OCI-LY1 (cell line): ENCODE results near the gene SRD5A1.
A peak's percentile ranks its signal among the peaks of the same experiment; 100 is the strongest.

ENCODE experiments used
- H2AFZ ChIP-seq: fragments of 200-600 bp; sonication (generic), shearing (Covaris generic); 2 replicates; pipeline ENCODE4 v1.6.0; 2014; ENCODE audit warnings: antibody characterized with exemption, mild to moderate bottlenecking, low read length
- H3F3A ChIP-seq: fragments of 200-600 bp; sonication (generic), shearing (Covaris generic); 2 replicates; pipeline ENCODE4 v1.6.0; 2014; ENCODE audit warnings: mild to moderate bottlenecking, antibody characterized with exemption, low read length, moderate library complexity; ENCODE audit not compliant: insufficient read depth
- H3K27ac ChIP-seq: fragments of 200-600 bp; sonication (generic); 2 replicates; pipeline ENCODE4 v1.5.1; 2014; ENCODE audit warnings: low read length, mixed run types, mild to moderate bottlenecking, low read depth; ENCODE audit not compliant: poor library complexity, severe bottlenecking
- H3K27me3 ChIP-seq: fragments of 200-600 bp; sonication (generic); 2 replicates; pipeline ENCODE4 v1.6.0; 2014; ENCODE audit warnings: antibody characterized with exemption, mild to moderate bottlenecking, low read length, moderate library complexity; ENCODE audit not compliant: insufficient read depth
- H3K36me3 ChIP-seq: fragments of 200-600 bp; sonication (generic); 2 replicates; pipeline ENCODE4 v1.6.1; 2014; ENCODE audit warnings: mild to moderate bottlenecking, antibody characterized with exemption, low read length, moderate library complexity, mixed read lengths; ENCODE audit not compliant: insufficient read depth
- H3K4me1 ChIP-seq: fragments of 200-600 bp; sonication (generic); 2 replicates; pipeline ENCODE4 v1.5.1; 2014; ENCODE audit warnings: mild to moderate bottlenecking, low read length, moderate library complexity; ENCODE audit not compliant: insufficient read depth, severe bottlenecking
- H3K4me2 ChIP-seq: fragments of 200-600 bp; sonication (generic), shearing (Covaris generic); 2 replicates; pipeline ENCODE4 v1.6.1; 2014; ENCODE audit warnings: low read length
- H3K4me3 ChIP-seq: fragments of 200-600 bp; sonication (generic); 2 replicates; pipeline ENCODE4 v1.5.1; 2014; ENCODE audit warnings: low read length, low read depth, mild to moderate bottlenecking, mixed read lengths; ENCODE audit not compliant: poor library complexity, severe bottlenecking
- H3K79me2 ChIP-seq: fragments of 200-600 bp; shearing (Covaris generic); 2 replicates; pipeline ENCODE4 v1.6.1; 2016; ENCODE audit warnings: mixed run types, low read length, mixed read lengths; ENCODE audit not compliant: insufficient read depth
- H3K9ac ChIP-seq: fragments of 200-600 bp; sonication (generic), shearing (Covaris generic); 2 replicates; pipeline ENCODE4 v1.6.1; 2014; ENCODE audit warnings: mild to moderate bottlenecking, low read length, mixed read lengths
- H3K9me2 ChIP-seq: fragments of 200-600 bp; sonication (generic), shearing (Covaris generic); 2 replicates; pipeline ENCODE4 v1.6.1; 2014; ENCODE audit warnings: low read depth, mild to moderate bottlenecking, low read length, mixed read lengths
- H3K9me3 ChIP-seq: fragments of 200-600 bp; shearing (Covaris generic); 2 replicates; pipeline ENCODE4 v1.6.1; 2014; ENCODE audit warnings: low read length, mixed read lengths
- H4K20me1 ChIP-seq: fragments of 200-600 bp; sonication (generic), shearing (Covaris generic); 2 replicates; pipeline ENCODE4 v1.6.0; 2016; ENCODE audit warnings: mild to moderate bottlenecking, low read length; ENCODE audit not compliant: insufficient read depth
- EZH2 ChIP-seq: fragments of 200-600 bp; sonication (generic), shearing (Covaris generic); IDR thresholded peaks from 2 replicates; pipeline ENCODE4 v1.8.0; 2017; ENCODE audit warnings: borderline replicate concordance, mixed run types, mild to moderate bottlenecking, antibody characterized with exemption, low read length, moderate library complexity, mixed read lengths
- TF ChIP-seq, protein P1 (sequence below): fragments of 200-600 bp; sonication (generic), shearing (Covaris generic); IDR thresholded peaks from 2 replicates; pipeline ENCODE4 v1.5.1; 2017; ENCODE audit warnings: mild to moderate bottlenecking, antibody characterized with exemption, low read length, moderate library complexity, mixed read lengths

The SRD5A1 gene

DNA sequence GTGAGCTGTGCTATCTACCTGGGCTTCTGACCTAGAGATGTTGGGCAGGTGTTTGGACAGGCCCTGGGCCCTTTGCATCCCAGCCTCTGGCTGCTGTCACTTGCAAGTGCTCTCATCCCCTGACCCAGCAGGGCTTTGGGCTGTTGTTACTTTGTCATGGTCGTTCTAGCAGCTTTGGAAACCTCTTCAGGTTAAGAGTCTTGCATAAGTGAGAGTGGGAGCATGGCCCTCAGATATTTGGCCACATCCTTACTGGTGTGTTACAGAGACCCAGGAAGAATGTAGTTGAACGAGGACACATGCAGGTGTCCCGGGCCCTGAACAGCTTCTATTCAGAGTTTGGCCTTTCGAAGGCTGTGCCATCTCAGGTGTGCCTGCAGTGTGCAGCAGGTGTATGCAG lies 84.4 kb downstream of the SRD5A1 start:
- no peaks in the 10 kb centered on the region for H3K27me3 ChIP-seq
- no peak overlapping the region for H3K27ac ChIP-seq
- no peaks in the 10 kb centered on the region; the same call in 1 of the 2 replicates for H4K20me1 ChIP-seq
- peak overlapping the region; percentile 14 for H3K4me3 ChIP-seq
- peaks cover 64% of the 10 kb centered on the region for H3K79me2 ChIP-seq
- no peak overlapping the region for H2AFZ ChIP-seq
- peaks cover 42% of the 10 kb centered on the region for H3K36me3 ChIP-seq
- peak overlapping the region; percentile 94 for H3K4me2 ChIP-seq
- H3K4me1 ChIP-seq, result peaks cover 78% of the 10 kb centered on the region
- TF ChIP-seq, protein P1, sequence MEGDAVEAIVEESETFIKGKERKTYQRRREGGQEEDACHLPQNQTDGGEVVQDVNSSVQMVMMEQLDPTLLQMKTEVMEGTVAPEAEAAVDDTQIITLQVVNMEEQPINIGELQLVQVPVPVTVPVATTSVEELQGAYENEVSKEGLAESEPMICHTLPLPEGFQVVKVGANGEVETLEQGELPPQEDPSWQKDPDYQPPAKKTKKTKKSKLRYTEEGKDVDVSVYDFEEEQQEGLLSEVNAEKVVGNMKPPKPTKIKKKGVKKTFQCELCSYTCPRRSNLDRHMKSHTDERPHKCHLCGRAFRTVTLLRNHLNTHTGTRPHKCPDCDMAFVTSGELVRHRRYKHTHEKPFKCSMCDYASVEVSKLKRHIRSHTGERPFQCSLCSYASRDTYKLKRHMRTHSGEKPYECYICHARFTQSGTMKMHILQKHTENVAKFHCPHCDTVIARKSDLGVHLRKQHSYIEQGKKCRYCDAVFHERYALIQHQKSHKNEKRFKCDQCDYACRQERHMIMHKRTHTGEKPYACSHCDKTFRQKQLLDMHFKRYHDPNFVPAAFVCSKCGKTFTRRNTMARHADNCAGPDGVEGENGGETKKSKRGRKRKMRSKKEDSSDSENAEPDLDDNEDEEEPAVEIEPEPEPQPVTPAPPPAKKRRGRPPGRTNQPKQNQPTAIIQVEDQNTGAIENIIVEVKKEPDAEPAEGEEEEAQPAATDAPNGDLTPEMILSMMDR, result no peak
- TF ChIP-seq EZH2, result no peak
- no peaks in the 10 kb centered on the region for H3F3A ChIP-seq
- H3K9me3 ChIP-seq, result no peaks in the 10 kb centered on the region
- H3K9ac ChIP-seq, result no peak overlapping the region
- no peaks in the 10 kb centered on the region for H3K9me2 ChIP-seq

GRCh38 chr5:6718161-6718681 lies 85.0 kb downstream of the SRD5A1 start:
- H3K27ac ChIP-seq, result no peak overlapping the region
- H3K4me1 ChIP-seq, result peaks cover 84% of the 10 kb centered on the region
- peaks cover 42% of the 10 kb centered on the region for H3K36me3 ChIP-seq
- no peaks in the 10 kb centered on the region for H3K9me2 ChIP-seq
- no peak overlapping the region for H3K4me3 ChIP-seq
- TF ChIP-seq, protein P1, result no peak
- TF ChIP-seq EZH2, result no peak
- no peak overlapping the region for H2AFZ ChIP-seq
- H3F3A ChIP-seq, result no peaks in the 10 kb centered on the region
- no peak overlapping the region for H3K9ac ChIP-seq
- H3K79me2 ChIP-seq, result peaks cover 68% of the 10 kb centered on the region
- H3K4me2 ChIP-seq, result peak overlapping the region; percentile 94
- no peaks in the 10 kb centered on the region for H3K9me3 ChIP-seq
- H3K27me3 ChIP-seq, result no peaks in the 10 kb centered on the region
- no peaks in the 10 kb centered on the region; the same call in 1 of the 2 replicates for H4K20me1 ChIP-seq

DNA sequence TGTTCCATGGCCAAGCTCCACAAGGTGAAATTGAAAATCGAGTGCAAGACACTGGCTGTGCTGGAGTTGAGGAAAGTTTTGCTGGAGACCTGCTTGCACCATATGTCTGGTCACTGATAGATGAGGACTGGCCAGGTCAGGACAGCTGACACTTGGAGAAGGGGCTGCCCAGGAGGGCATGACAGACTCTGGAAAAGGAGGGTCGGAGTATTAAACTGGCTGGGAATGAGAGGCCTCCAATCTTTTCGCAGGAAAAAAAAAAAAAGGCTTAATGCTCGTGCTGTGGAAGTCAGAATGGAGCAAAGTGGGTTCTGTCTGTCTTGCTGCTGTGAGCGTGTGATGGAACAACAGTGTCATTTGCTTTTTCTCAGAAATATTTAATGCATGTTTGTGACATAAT lies 85.5 kb downstream of the SRD5A1 start:
- H3K4me2 ChIP-seq, result peak overlapping the region; percentile 94; the same call in 1 of the 2 replicates
- H3K4me1 ChIP-seq, result peaks cover 89% of the 10 kb centered on the region
- H3F3A ChIP-seq, result no peaks in the 10 kb centered on the region
- no peak overlapping the region for H3K4me3 ChIP-seq
- TF ChIP-seq, protein P1, result no peak
- no peak for TF ChIP-seq EZH2
- H3K27me3 ChIP-seq, result no peaks in the 10 kb centered on the region
- H3K36me3 ChIP-seq, result peaks cover 45% of the 10 kb centered on the region
- H3K79me2 ChIP-seq, result peaks cover 73% of the 10 kb centered on the region
- H3K9me3 ChIP-seq, result no peaks in the 10 kb centered on the region
- no peaks in the 10 kb centered on the region; the same call in 1 of the 2 replicates for H4K20me1 ChIP-seq
- no peak overlapping the region for H2AFZ ChIP-seq
- H3K9me2 ChIP-seq, result no peaks in the 10 kb centered on the region
- H3K9ac ChIP-seq, result no peak overlapping the region
- H3K27ac ChIP-seq, result no peak overlapping the region
